H9 (cell line): Measurements from ENCODE around the gene CAMTA1. TPM values are rescaled to one million over a fixed set of nuclear protein-coding genes. Genes with fewer than 3 reads are reported as not detected.

ENCODE experiments used
- DNase-seq: peaks from one replicate; pipeline ENCODE4 v3.0.0-alpha.2; 2017
- H2AFZ ChIP-seq: one replicate; pipeline ENCODE4 v1.6.1; 2013; ENCODE audit warnings: mild to moderate bottlenecking, low read length, control low read depth, moderate library complexity
- H2AK5ac ChIP-seq: 2 replicates; pipeline ENCODE4 v1.6.1; 2013; ENCODE audit warnings: low read length, control low read depth, mixed read lengths; ENCODE audit not compliant: insufficient read length
- H2BK120ac ChIP-seq: one replicate; pipeline ENCODE4 v1.6.1; 2013; ENCODE audit warnings: low read depth, mild to moderate bottlenecking, low read length, control low read depth, inconsistent platforms; ENCODE audit not compliant: poor library complexity, severe bottlenecking
- H2BK12ac ChIP-seq: 2 replicates; pipeline ENCODE4 v1.6.1; 2013; ENCODE audit warnings: low read length, control low read depth, mixed read lengths, low read depth; ENCODE audit not compliant: insufficient read length
- H2BK15ac ChIP-seq: 2 replicates; pipeline ENCODE4 v1.6.1; 2013; ENCODE audit warnings: low read depth, low read length, control low read depth
- H2BK20ac ChIP-seq: one replicate; pipeline ENCODE4 v1.6.1; 2013; ENCODE audit warnings: low read depth, mild to moderate bottlenecking, low read length, control low read depth, inconsistent platforms; ENCODE audit not compliant: poor library complexity, severe bottlenecking
- H2BK5ac ChIP-seq: 2 replicates; pipeline ENCODE4 v1.6.1; 2013; ENCODE audit warnings: low read length, control low read depth, mixed read lengths; ENCODE audit not compliant: insufficient read length
- H3K14ac ChIP-seq: 2 replicates; pipeline ENCODE4 v1.6.1; 2013; ENCODE audit warnings: low read length, control low read depth; ENCODE audit not compliant: insufficient read depth
- H3K18ac ChIP-seq: 2 replicates; pipeline ENCODE4 v1.6.1; 2013; ENCODE audit warnings: low read depth, mild to moderate bottlenecking, mixed read lengths, low read length, control low read depth; ENCODE audit not compliant: insufficient read length
- H3K23ac ChIP-seq: 2 replicates; pipeline ENCODE4 v1.6.1; 2013; ENCODE audit warnings: low read length, control low read depth, mixed read lengths, low read depth; ENCODE audit not compliant: insufficient read length
- H3K23me2 ChIP-seq: 2 replicates; pipeline ENCODE4 v1.6.1; 2013; ENCODE audit warnings: low read depth, mild to moderate bottlenecking, mixed read lengths, low read length, control low read depth; ENCODE audit not compliant: insufficient read length, poor library complexity, severe bottlenecking
- H3K27ac ChIP-seq: 2 replicates; pipeline ENCODE4 v1.5.1; 2013; ENCODE audit warnings: low read length, control low read depth, mixed read lengths, low read depth; ENCODE audit not compliant: insufficient read length
- H3K27me3 ChIP-seq: 2 replicates; pipeline ENCODE4 v1.6.1; 2013; ENCODE audit warnings: low read length, control low read depth, inconsistent platforms; ENCODE audit not compliant: insufficient read depth
- H3K4ac ChIP-seq: 2 replicates; pipeline ENCODE4 v1.6.1; 2013; ENCODE audit warnings: low read depth, mild to moderate bottlenecking, control low read depth, inconsistent platforms, low read length, moderate library complexity
- H3K4me1 ChIP-seq: 2 replicates; pipeline ENCODE4 v1.6.1; 2013; ENCODE audit warnings: low read length, control low read depth, inconsistent platforms; ENCODE audit not compliant: insufficient read depth
- H3K4me2 ChIP-seq: 2 replicates; pipeline ENCODE4 v1.6.1; 2013; ENCODE audit warnings: low read length, control low read depth, mixed read lengths; ENCODE audit not compliant: insufficient read length, insufficient read depth
- H3K56ac ChIP-seq: 2 replicates; pipeline ENCODE4 v1.6.1; 2013; ENCODE audit warnings: low read depth, mild to moderate bottlenecking, mixed read lengths, low read length, control low read depth; ENCODE audit not compliant: insufficient read length
- H3K79me1 ChIP-seq: 2 replicates; pipeline ENCODE4 v1.6.1; 2013; ENCODE audit warnings: low read depth, mild to moderate bottlenecking, moderate library complexity, low read length, control low read depth, inconsistent platforms; ENCODE audit not compliant: insufficient read depth, poor library complexity, severe bottlenecking
- H3K79me2 ChIP-seq: 2 replicates; pipeline ENCODE4 v1.6.1; 2013; ENCODE audit warnings: low read length, control low read depth, inconsistent platforms; ENCODE audit not compliant: insufficient read depth
- H3K9ac ChIP-seq: 2 replicates; pipeline ENCODE4 v1.6.1; 2013; ENCODE audit warnings: low read length, control low read depth, mixed read lengths; ENCODE audit not compliant: insufficient read length; ENCODE audit errors: extremely low read depth
- H3K9me3 ChIP-seq: one replicate; pipeline ENCODE4 v1.6.1; 2013; ENCODE audit warnings: low read depth, low read length, inconsistent platforms; ENCODE audit not compliant: control insufficient read depth
- H3T11ph ChIP-seq: one replicate; pipeline ENCODE4 v1.6.1; 2013; ENCODE audit warnings: mild to moderate bottlenecking, low read length, control low read depth, inconsistent platforms
- H4K20me1 ChIP-seq: one replicate; pipeline ENCODE4 v1.6.1; 2013; ENCODE audit not compliant: control insufficient read depth, insufficient read length, insufficient read depth
- H4K5ac ChIP-seq: 2 replicates; pipeline ENCODE4 v1.6.1; 2013; ENCODE audit warnings: low read depth, mild to moderate bottlenecking, mixed read lengths, low read length, control low read depth; ENCODE audit not compliant: insufficient read length
- H4K8ac ChIP-seq: replicated peaks from 2 replicates; pipeline ENCODE4 v1.6.1; 2013; ENCODE audit warnings: low read length, control low read depth, mixed read lengths, low read depth; ENCODE audit not compliant: insufficient read length
- H4K91ac ChIP-seq: 2 replicates; pipeline ENCODE4 v1.6.1; 2013; ENCODE audit warnings: low read depth, mild to moderate bottlenecking, moderate library complexity, mixed read lengths, low read length, control low read depth; ENCODE audit not compliant: insufficient read length
- H3K27ac Mint-ChIP-seq, 3 experiments: 2 replicates in 2 of 3; 3 replicates in 1 of 3; pipeline ENCODE4 v1.8.0; 2020 to 2021; ENCODE audit warnings: mixed read lengths in 3 of 3, mild to moderate bottlenecking in 1 of 3, moderate library complexity in 1 of 3
- H3K27me3 Mint-ChIP-seq: 2 replicates; pipeline ENCODE4 v1.8.0; 2021; ENCODE audit warnings: low read depth, mild to moderate bottlenecking, moderate library complexity, mixed read lengths
- H3K36me3 Mint-ChIP-seq, 3 experiments: 2 replicates in 2 of 3; 3 replicates in 1 of 3; pipeline ENCODE4 v1.8.0; 2020 to 2021; ENCODE audit warnings: low read depth in 3 of 3, mixed read lengths in 3 of 3; ENCODE audit not compliant: insufficient read depth in 1 of 3
- H3K4me1 Mint-ChIP-seq, 2 experiments: 2 replicates each; pipeline ENCODE4 v1.8.0; 2020; ENCODE audit warnings: mixed read lengths in 2 of 2
- H3K4me3 Mint-ChIP-seq, 2 experiments: 2 replicates in 1 of 2; 3 replicates in 1 of 2; pipeline ENCODE4 v1.8.0; 2020 to 2021; ENCODE audit warnings: mild to moderate bottlenecking in 2 of 2, mixed read lengths in 2 of 2, moderate library complexity in 1 of 2
- H3K9me3 Mint-ChIP-seq, 2 experiments: 2 replicates in 1 of 2; 3 replicates in 1 of 2; pipeline ENCODE4 v1.8.0; 2020; ENCODE audit warnings: mild to moderate bottlenecking in 2 of 2, mixed read lengths in 2 of 2, moderate library complexity in 1 of 2
- WGBS: extraction: QIAGEN DNeasy Blood & Tissue Kit; methylation state at CpG from one replicate; pipeline ENCODE4 v1.1.7; 2013; ENCODE audit warnings: missing lambda C conversion rate, low lambda C conversion rate, mixed read lengths; ENCODE audit not compliant: insufficient read length; ENCODE audit errors: extremely low coverage; 5-methylcytosine and 5-hydroxymethylcytosine counted together
- total RNA-seq: library from RNA; stranded (reverse); gene quantifications from 2 replicates; pipeline ENCODE4 v1.2.1, GENCODE V29; 2021
- TF ChIP-seq, protein P1 (sequence below): fragments of 200-600 bp; sonication (generic); conservative IDR thresholded peaks from 3 replicates; pipeline ENCODE4 v1.8.0; 2021; ENCODE audit warnings: antibody characterized with exemption, mild to moderate bottlenecking

Gene CAMTA1
- total RNA-seq, 1 experiment from 2014 or later, result 115 TPM

DNA sequence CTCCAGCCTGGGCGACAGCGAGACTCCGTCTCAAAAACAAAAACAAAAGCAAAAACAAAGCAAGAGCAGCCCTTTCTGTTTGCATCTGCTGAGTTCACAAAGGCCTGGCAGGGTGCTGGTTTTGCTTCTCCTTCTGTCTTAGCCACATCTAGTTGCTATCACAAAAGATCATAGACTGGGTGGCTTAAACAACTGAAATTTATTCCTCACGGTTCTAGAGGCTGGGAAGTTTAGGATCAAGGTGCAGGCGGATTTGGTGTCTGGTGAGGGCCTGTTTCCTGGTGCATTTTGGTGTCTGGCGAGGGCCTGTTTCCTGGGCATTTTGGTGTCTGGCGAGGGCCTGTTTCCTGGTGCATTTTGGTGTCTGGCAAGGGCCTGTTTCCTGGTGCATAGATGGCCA lies 471.3 kb downstream of the CAMTA1 start:
- H3K4me1 ChIP-seq, result peaks cover 6% of the 10 kb centered on the region; the same call in 1 of the 2 replicates
- no peaks in the 10 kb centered on the region for H4K20me1 ChIP-seq
- H2BK120ac ChIP-seq, result no peak overlapping the region
- no peaks in the 10 kb centered on the region for H3K79me2 ChIP-seq
- H2BK15ac ChIP-seq, result no peak overlapping the region
- Mint-ChIP-seq H3K27ac (peak overlapping the region in 1 of 3 experiments; percentile 32; a peak in 3 of 7 replicates), H3K4me1 (peaks cover 29 to 30% of the 10 kb centered on the region in 2 experiments), H3K4me3 (no peak overlapping the region), H3K9me3 (no peaks in the 10 kb centered on the region), H3K36me3 (no peaks in the 10 kb centered on the region), H3K27me3 (no peaks in the 10 kb centered on the region; the same call in 1 of the 2 replicates)
- TF ChIP-seq, protein P1, sequence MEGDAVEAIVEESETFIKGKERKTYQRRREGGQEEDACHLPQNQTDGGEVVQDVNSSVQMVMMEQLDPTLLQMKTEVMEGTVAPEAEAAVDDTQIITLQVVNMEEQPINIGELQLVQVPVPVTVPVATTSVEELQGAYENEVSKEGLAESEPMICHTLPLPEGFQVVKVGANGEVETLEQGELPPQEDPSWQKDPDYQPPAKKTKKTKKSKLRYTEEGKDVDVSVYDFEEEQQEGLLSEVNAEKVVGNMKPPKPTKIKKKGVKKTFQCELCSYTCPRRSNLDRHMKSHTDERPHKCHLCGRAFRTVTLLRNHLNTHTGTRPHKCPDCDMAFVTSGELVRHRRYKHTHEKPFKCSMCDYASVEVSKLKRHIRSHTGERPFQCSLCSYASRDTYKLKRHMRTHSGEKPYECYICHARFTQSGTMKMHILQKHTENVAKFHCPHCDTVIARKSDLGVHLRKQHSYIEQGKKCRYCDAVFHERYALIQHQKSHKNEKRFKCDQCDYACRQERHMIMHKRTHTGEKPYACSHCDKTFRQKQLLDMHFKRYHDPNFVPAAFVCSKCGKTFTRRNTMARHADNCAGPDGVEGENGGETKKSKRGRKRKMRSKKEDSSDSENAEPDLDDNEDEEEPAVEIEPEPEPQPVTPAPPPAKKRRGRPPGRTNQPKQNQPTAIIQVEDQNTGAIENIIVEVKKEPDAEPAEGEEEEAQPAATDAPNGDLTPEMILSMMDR, result no peak
- no peak overlapping the region for H3K23ac ChIP-seq
- H3K56ac ChIP-seq, result no peak overlapping the region
- H3K9ac ChIP-seq, result no peak overlapping the region
- no peaks in the 10 kb centered on the region for H3K27me3 ChIP-seq
- peaks cover 4% of the 10 kb centered on the region for H3K23me2 ChIP-seq
- no peak overlapping the region for H4K8ac ChIP-seq
- no CpG with 5 or more reads among the region's 7 CpGs for WGBS
- no peak overlapping the region for H3K27ac ChIP-seq
- no peak overlapping the region for H2AK5ac ChIP-seq
- H3T11ph ChIP-seq, result no peak overlapping the region
- no peak overlapping the region for H2AFZ ChIP-seq
- H2BK20ac ChIP-seq, result no peak overlapping the region
- no peak overlapping the region for H4K5ac ChIP-seq
- H3K4ac ChIP-seq, result no peak overlapping the region
- no peaks in the 10 kb centered on the region for H3K79me1 ChIP-seq
- H3K14ac ChIP-seq, result no peak overlapping the region
- no peak overlapping the region for H2BK5ac ChIP-seq
- H3K9me3 ChIP-seq, result no peaks in the 10 kb centered on the region
- H3K4me2 ChIP-seq, result no peak overlapping the region
- no peak for DNase-seq
- H3K18ac ChIP-seq, result no peak overlapping the region
- H2BK12ac ChIP-seq, result no peak overlapping the region
- H4K91ac ChIP-seq, result no peak overlapping the region
